K562 (cell line): ENCODE results near the gene CYP2B6.

Experiments
- ESRRA ChIP-seq: fragments of 450-650 bp; IDR thresholded peaks from 2 replicates; pipeline ENCODE4 v1.6.1; 2014; ENCODE audit warnings: low read depth, mild to moderate bottlenecking, moderate library complexity, borderline replicate concordance
- RAD21 ChIP-seq, 2 experiments: fragments of 250-450 bp in 1 of 2; fragments of 450-650 bp in 1 of 2; sonication (Bioruptor Pico) in 1 of 2; formaldehyde crosslinking in 1 of 2; IDR thresholded peaks in 1 of 2; conservative IDR thresholded peaks in 1 of 2; 2 replicates each; pipeline versions ENCODE4 v1.4.0 to v1.8.0; 2020 to 2022; ENCODE audit warnings: mild to moderate bottlenecking in 2 of 2, moderate library complexity in 1 of 2
- TOE1 ChIP-seq, 2 experiments: fragments of 450-650 bp in 1 of 2; sonication (generic) in 1 of 2; formaldehyde crosslinking in 1 of 2; IDR thresholded peaks; 2 replicates each; pipeline versions ENCODE4 v1.7.1 to v1.8.0; 2016 to 2022; ENCODE audit warnings: borderline replicate concordance in 2 of 2, mild to moderate bottlenecking in 2 of 2, antibody characterized with exemption in 1 of 2, inconsistent platforms in 1 of 2, low read depth in 1 of 2, missing genetic modification reagents in 1 of 2, moderate library complexity in 1 of 2
- TF ChIP-seq, protein P1 (sequence below): sonication (generic); formaldehyde crosslinking; IDR thresholded peaks from 2 replicates; pipeline ENCODE4 v1.8.0; 2023; ENCODE audit warnings: mild to moderate bottlenecking, missing genetic modification reagents

DNA sequence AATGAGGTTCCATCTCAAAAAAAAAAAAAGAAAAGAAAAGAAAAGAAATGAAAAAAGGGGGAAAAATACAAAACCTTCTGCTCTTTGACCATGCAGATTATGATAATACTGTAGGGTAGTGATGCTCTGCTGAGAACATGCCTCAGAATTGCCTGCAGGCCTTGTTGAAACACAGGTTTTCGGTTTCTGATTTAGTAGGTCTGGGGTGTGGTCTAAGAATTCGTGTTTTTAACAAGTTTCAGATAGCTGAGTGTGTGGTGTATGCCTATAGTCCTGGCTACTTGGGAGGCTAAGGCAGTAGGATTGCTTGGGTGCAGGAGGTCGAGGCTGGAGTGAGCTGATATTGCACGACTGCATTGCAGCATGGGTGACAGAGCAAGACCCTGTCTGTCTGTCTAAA lies 14.9 kb upstream of the CYP2B6 start:
- TF ChIP-seq ESRRA (no peak), RAD21 (CRISPR knock-in tag; conservative IDR thresholded peaks at IDR 0.05 in 1 of 2, IDR thresholded peaks at IDR 0.05 in 1 of 2) (no peak), TOE1 (IDR thresholded peaks at IDR 0.05; ENCODE audit: borderline replicate concordance) (no peak), TOE1 (CRISPR knock-in tag; IDR thresholded peaks at IDR 0.05; ENCODE audit: borderline replicate concordance, low read depth) (no peak)
- TF ChIP-seq, protein P1, sequence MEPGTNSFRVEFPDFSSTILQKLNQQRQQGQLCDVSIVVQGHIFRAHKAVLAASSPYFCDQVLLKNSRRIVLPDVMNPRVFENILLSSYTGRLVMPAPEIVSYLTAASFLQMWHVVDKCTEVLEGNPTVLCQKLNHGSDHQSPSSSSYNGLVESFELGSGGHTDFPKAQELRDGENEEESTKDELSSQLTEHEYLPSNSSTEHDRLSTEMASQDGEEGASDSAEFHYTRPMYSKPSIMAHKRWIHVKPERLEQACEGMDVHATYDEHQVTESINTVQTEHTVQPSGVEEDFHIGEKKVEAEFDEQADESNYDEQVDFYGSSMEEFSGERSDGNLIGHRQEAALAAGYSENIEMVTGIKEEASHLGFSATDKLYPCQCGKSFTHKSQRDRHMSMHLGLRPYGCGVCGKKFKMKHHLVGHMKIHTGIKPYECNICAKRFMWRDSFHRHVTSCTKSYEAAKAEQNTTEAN (CRISPR knock-in tag) = no peak
